Activated CD8-positive, alpha-beta memory T cell treated with anti-CD3 and anti-CD28 coated beads for 48 hours (primary cell): Measurements from ENCODE around the gene RC3H2.

ENCODE experiments used
- DNase-seq, 3 experiments: peaks; one replicate each; pipeline ENCODE4 v3.0.0-alpha.2; 2020; ENCODE audit warnings: low read depth in 2 of 3, low spot score in 2 of 3

Gene RC3H2

GRCh38 chr9:122904823-122905710, at the start of gene RC3H2:
RC3H2 (minus strand) TSS chr9:122905359; CDS start chr9:122897509, 7,850 bp downstream.
- peak; percentile 69 to 91 (median 89) for DNase-seq

GRCh38 chr9:122954253-122954691, 49.1 kb upstream of the RC3H2 start:
- DNase-seq: no peak

- no peak for DNase-seq
Observed at GRCh38 chr9:122951056-122951455, 45.9 kb upstream of the RC3H2 start.

GRCh38 chr9:122950263-122950662, 45.1 kb upstream of the RC3H2 start:
- DNase-seq: no peak

- DNase-seq: no peak
Observed at GRCh38 chr9:122949696-122950095, 44.5 kb upstream of the RC3H2 start.

GRCh38 chr9:122948313-122948712, 43.2 kb upstream of the RC3H2 start:
- DNase-seq: no peak

- DNase-seq: no peak
Observed at GRCh38 chr9:122946461-122947005, 41.4 kb upstream of the RC3H2 start.

- DNase-seq: no peak
Observed at GRCh38 chr9:122944960-122945888, 40.1 kb upstream of the RC3H2 start.

- no peak for DNase-seq
Observed at GRCh38 chr9:122941582-122942234, 36.5 kb upstream of the RC3H2 start.

GRCh38 chr9:122940749-122941581, 35.8 kb upstream of the RC3H2 start, which contains the start of gene RABGAP1:
RABGAP1 (plus strand) TSS chr9:122941020; CDS start chr9:122957060, 16,040 bp downstream.
- DNase-seq: peak; percentile 91 to 95 (median 95)

- no peak for DNase-seq
Observed at GRCh38 chr9:122940454-122940748, 35.2 kb upstream of the RC3H2 start.

- no peak for DNase-seq
Observed at GRCh38 chr9:122939601-122940000, 34.4 kb upstream of the RC3H2 start.

GRCh38 chr9:122936883-122937282, 31.7 kb upstream of the RC3H2 start:
- no peak for DNase-seq

- no peak for DNase-seq
Observed at GRCh38 chr9:122936464-122936863, 31.3 kb upstream of the RC3H2 start.

- DNase-seq: peak; percentile 66 to 81 (median 78)
Observed at GRCh38 chr9:122931226-122932121, 26.3 kb upstream of the RC3H2 start, which contains the start of gene ZBTB26. ZBTB26 (minus strand) TSS chr9:122931512; CDS start chr9:122919934, 11,578 bp downstream.

GRCh38 chr9:122930541-122931225, 25.5 kb upstream of the RC3H2 start:
- DNase-seq: no peak

- no peak for DNase-seq
Observed at GRCh38 chr9:122929796-122930354, 24.7 kb upstream of the RC3H2 start.

- DNase-seq: no peak
Observed at GRCh38 chr9:122923947-122924346, 18.8 kb upstream of the RC3H2 start.
